Neural cell (in vitro differentiated cells): ENCODE results near the gene CGNL1. TPM values are rescaled to one million over a fixed set of nuclear protein-coding genes. Genes with fewer than 3 reads are reported as not detected.

Source experiments
- H2AFZ ChIP-seq: fragments of 200-600, 300-800 bp; sonication (generic), shearing (Covaris generic); 2 replicates; pipeline ENCODE4 v1.6.0; 2014; ENCODE audit warnings: low read depth, mild to moderate bottlenecking, antibody characterized with exemption, low read length, moderate library complexity
- H3F3A ChIP-seq: fragments of 200-600 bp; shearing (Covaris generic); 2 replicates; pipeline ENCODE4 v1.6.1; 2016; ENCODE audit warnings: mild to moderate bottlenecking, moderate library complexity, mixed read lengths, antibody characterized with exemption, low read length; ENCODE audit not compliant: insufficient read depth, poor library complexity, severe bottlenecking
- H3K27ac ChIP-seq: fragments of 200-600, 300-800 bp; sonication (generic), shearing (Covaris generic); 2 replicates; pipeline ENCODE4 v1.5.1; 2014; ENCODE audit warnings: mild to moderate bottlenecking, low read length, moderate library complexity
- H3K27me3 ChIP-seq: fragments of 300-800, 200-600 bp; sonication (generic), shearing (Covaris generic); 2 replicates; pipeline ENCODE4 v1.6.0; 2014; ENCODE audit warnings: mild to moderate bottlenecking, low read depth, low read length, moderate library complexity; ENCODE audit not compliant: insufficient read depth
- H3K36me3 ChIP-seq: fragments of 300-800, 200-600 bp; sonication (generic), shearing (Covaris generic); 2 replicates; pipeline ENCODE4 v1.5.1; 2014; ENCODE audit warnings: mild to moderate bottlenecking, antibody characterized with exemption, low read length, moderate library complexity; ENCODE audit not compliant: insufficient read depth
- H3K4me2 ChIP-seq: fragments of 300-800, 200-600 bp; sonication (generic), shearing (Covaris generic); 2 replicates; pipeline ENCODE4 v1.6.0; 2014; ENCODE audit warnings: mild to moderate bottlenecking, low read length
- H3K4me3 ChIP-seq: fragments of 300-800, 200-600 bp; sonication (generic), shearing (Covaris generic); 2 replicates; pipeline ENCODE4 v1.5.1; 2014; ENCODE audit warnings: mild to moderate bottlenecking, low read length, moderate library complexity
- H3K79me2 ChIP-seq: fragments of 200-600 bp; shearing (Covaris generic); replicated peaks from 2 replicates; pipeline ENCODE4 v1.6.0; 2014; ENCODE audit warnings: mild to moderate bottlenecking, low read length, moderate library complexity; ENCODE audit not compliant: insufficient read depth
- H3K9ac ChIP-seq: fragments of 300-800, 200-600 bp; sonication (generic), shearing (Covaris generic); 2 replicates; pipeline ENCODE4 v1.6.1; 2016; ENCODE audit warnings: mild to moderate bottlenecking, low read length, mixed read lengths
- H3K9me2 ChIP-seq: fragments of 200-600 bp; shearing (Covaris generic); 2 replicates; pipeline ENCODE4 v1.6.1; 2016; ENCODE audit warnings: mild to moderate bottlenecking, low read length, mixed read lengths; ENCODE audit not compliant: insufficient read depth
- H3K9me3 ChIP-seq: fragments of 200-600, 300-800 bp; sonication (generic), shearing (Covaris generic); 2 replicates; pipeline ENCODE4 v1.6.1; 2016; ENCODE audit warnings: mild to moderate bottlenecking, mixed run types, low read length, moderate library complexity, mixed read lengths
- H4K20me1 ChIP-seq: fragments of 200-600 bp; shearing (Covaris generic); 2 replicates; pipeline ENCODE4 v1.6.1; 2016; ENCODE audit warnings: mild to moderate bottlenecking, mixed run types; ENCODE audit not compliant: insufficient read depth
- EP300 ChIP-seq: fragments of 450-650 bp; conservative IDR thresholded peaks from 2 replicates; pipeline ENCODE4 v1.6.1; 2014; ENCODE audit warnings: antibody characterized with exemption, mild to moderate bottlenecking, moderate library complexity; ENCODE audit not compliant: poor library complexity, severe bottlenecking
- EZH2 ChIP-seq: fragments of 200-600, 300-800 bp; shearing (Covaris generic), sonication (generic); IDR thresholded peaks from 2 replicates; pipeline ENCODE4 v1.6.1; 2014; ENCODE audit warnings: antibody characterized with exemption, low read length, borderline replicate concordance, mild to moderate bottlenecking; ENCODE audit not compliant: insufficient read depth, poor library complexity, severe bottlenecking
- MXI1 ChIP-seq: fragments of 450-650 bp; conservative IDR thresholded peaks from 2 replicates; pipeline ENCODE4 v1.6.1; 2014; ENCODE audit warnings: antibody characterized with exemption, mild to moderate bottlenecking; ENCODE audit not compliant: poor library complexity, severe bottlenecking
- POLR2AphosphoS5 ChIP-seq: IDR thresholded peaks from 2 replicates; pipeline ENCODE4 v1.6.1; 2012
- RAD21 ChIP-seq: fragments of 450-650 bp; conservative IDR thresholded peaks from 2 replicates; pipeline ENCODE4 v1.6.1; 2014; ENCODE audit warnings: antibody characterized with exemption, mild to moderate bottlenecking, moderate library complexity
- SMC3 ChIP-seq: fragments of 450-650 bp; conservative IDR thresholded peaks from 2 replicates; pipeline ENCODE4 v1.6.1; 2014; ENCODE audit warnings: antibody characterized with exemption, mild to moderate bottlenecking, moderate library complexity; ENCODE audit not compliant: poor library complexity
- TAF1 ChIP-seq: IDR thresholded peaks from 2 replicates; pipeline ENCODE4 v1.6.1; 2012; ENCODE audit warnings: low read depth
- polyA plus RNA-seq: library from polyadenylated mRNA; depleted of rRNA; stranded (reverse); fragments of >200 nt; gene quantifications from 2 replicates; pipeline ENCODE4 v1.2.3, GENCODE V29; 2014
- TF ChIP-seq, protein P1 (sequence below): fragments of 450-650 bp; IDR thresholded peaks from 2 replicates; pipeline ENCODE4 v1.5.1; 2014; ENCODE audit warnings: antibody characterized with exemption, mild to moderate bottlenecking, moderate library complexity; ENCODE audit not compliant: poor library complexity, severe bottlenecking
- TF ChIP-seq, protein P2 (sequence below): IDR thresholded peaks from 2 replicates; pipeline ENCODE4 v1.6.1; 2012; ENCODE audit warnings: borderline replicate concordance

Gene CGNL1
- polyA plus RNA-seq, 1 donor from 2014 or later = 0.26 TPM

DNA sequence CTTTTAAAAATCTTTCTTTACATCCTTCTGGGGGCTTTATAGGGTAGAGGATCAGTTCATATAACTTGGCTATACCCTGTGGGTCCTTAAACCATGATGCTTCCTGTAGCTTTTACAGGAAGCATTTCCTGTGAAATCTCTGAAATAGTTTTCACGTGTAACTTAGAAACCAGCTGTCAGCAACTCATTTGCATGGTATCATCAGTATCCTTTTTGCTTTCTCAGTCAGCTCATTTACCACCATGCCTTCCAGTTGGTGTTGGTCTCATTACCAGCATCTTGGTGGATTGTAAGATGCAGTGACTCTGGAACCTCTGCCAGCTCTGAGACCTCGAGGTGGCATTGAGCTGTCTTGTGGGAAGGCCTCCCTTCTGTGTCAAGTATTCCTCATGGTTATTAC, 118.7 kb downstream of the CGNL1 start:
- no peaks in the 10 kb centered on the region for H3K79me2 ChIP-seq
- H3K36me3 ChIP-seq = no peaks in the 10 kb centered on the region
- H3K9ac ChIP-seq = no peak overlapping the region
- TF ChIP-seq SMC3 (no peak), RAD21 (no peak), EP300 (no peak), POLR2AphosphoS5 (no peak), EZH2 (no peak)
- TF ChIP-seq, protein P1, sequence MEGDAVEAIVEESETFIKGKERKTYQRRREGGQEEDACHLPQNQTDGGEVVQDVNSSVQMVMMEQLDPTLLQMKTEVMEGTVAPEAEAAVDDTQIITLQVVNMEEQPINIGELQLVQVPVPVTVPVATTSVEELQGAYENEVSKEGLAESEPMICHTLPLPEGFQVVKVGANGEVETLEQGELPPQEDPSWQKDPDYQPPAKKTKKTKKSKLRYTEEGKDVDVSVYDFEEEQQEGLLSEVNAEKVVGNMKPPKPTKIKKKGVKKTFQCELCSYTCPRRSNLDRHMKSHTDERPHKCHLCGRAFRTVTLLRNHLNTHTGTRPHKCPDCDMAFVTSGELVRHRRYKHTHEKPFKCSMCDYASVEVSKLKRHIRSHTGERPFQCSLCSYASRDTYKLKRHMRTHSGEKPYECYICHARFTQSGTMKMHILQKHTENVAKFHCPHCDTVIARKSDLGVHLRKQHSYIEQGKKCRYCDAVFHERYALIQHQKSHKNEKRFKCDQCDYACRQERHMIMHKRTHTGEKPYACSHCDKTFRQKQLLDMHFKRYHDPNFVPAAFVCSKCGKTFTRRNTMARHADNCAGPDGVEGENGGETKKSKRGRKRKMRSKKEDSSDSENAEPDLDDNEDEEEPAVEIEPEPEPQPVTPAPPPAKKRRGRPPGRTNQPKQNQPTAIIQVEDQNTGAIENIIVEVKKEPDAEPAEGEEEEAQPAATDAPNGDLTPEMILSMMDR = no peak
- TF ChIP-seq, protein P2, sequence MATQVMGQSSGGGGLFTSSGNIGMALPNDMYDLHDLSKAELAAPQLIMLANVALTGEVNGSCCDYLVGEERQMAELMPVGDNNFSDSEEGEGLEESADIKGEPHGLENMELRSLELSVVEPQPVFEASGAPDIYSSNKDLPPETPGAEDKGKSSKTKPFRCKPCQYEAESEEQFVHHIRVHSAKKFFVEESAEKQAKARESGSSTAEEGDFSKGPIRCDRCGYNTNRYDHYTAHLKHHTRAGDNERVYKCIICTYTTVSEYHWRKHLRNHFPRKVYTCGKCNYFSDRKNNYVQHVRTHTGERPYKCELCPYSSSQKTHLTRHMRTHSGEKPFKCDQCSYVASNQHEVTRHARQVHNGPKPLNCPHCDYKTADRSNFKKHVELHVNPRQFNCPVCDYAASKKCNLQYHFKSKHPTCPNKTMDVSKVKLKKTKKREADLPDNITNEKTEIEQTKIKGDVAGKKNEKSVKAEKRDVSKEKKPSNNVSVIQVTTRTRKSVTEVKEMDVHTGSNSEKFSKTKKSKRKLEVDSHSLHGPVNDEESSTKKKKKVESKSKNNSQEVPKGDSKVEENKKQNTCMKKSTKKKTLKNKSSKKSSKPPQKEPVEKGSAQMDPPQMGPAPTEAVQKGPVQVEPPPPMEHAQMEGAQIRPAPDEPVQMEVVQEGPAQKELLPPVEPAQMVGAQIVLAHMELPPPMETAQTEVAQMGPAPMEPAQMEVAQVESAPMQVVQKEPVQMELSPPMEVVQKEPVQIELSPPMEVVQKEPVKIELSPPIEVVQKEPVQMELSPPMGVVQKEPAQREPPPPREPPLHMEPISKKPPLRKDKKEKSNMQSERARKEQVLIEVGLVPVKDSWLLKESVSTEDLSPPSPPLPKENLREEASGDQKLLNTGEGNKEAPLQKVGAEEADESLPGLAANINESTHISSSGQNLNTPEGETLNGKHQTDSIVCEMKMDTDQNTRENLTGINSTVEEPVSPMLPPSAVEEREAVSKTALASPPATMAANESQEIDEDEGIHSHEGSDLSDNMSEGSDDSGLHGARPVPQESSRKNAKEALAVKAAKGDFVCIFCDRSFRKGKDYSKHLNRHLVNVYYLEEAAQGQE = no peak
- no peaks in the 10 kb centered on the region for H3K9me3 ChIP-seq
- H3K27ac ChIP-seq = no peak overlapping the region
- no peak overlapping the region for H2AFZ ChIP-seq
- no peak overlapping the region for H3K4me3 ChIP-seq
- H3K9me2 ChIP-seq = no peaks in the 10 kb centered on the region
- no peaks in the 10 kb centered on the region for H3F3A ChIP-seq
- no peaks in the 10 kb centered on the region for H3K27me3 ChIP-seq
- no peaks in the 10 kb centered on the region for H4K20me1 ChIP-seq
- H3K4me2 ChIP-seq = no peak overlapping the region

DNA sequence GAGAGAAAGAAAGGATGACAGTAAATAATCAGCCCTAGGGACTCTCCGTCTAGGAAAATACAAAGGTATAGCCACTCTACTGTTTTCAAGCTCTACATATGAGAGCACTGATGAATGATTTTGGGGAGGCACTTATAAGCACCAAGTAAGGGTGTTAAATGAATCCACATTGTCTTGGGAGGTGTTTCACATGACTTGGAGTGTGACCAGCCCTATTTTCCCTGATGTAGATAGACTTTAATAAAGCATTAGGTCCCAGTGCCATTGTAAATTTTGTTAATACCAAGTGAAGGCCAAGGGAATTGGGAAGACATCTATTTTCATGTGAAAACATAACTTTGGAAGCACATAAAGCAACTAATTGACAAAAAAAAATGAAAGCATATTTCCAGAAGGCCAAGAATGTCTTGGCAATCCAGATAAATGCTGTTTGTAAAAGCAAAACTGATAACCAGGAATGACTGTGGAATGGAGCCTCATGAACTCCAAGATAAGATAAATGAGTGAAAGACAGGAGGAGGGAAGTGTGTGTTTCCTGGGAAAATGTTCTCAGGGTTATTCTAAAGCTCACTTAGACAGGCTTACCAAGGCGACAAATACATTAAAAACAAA, 119.4 kb downstream of the CGNL1 start:
- H3F3A ChIP-seq = no peaks in the 10 kb centered on the region

More for the DNA sequence above, 119.4 kb downstream of the CGNL1 start:
- Histone ChIP-seq H3K27ac (no peak overlapping the region), H3K9me3 (no peaks in the 10 kb centered on the region), H3K9ac (no peak overlapping the region), H3K9me2 (no peaks in the 10 kb centered on the region), H3K79me2 (no peaks in the 10 kb centered on the region), H3K36me3 (no peaks in the 10 kb centered on the region), H4K20me1 (no peaks in the 10 kb centered on the region), H2AFZ (no peak overlapping the region), H3K4me2 (no peak overlapping the region), H3K4me3 (no peak overlapping the region), H3K27me3 (no peaks in the 10 kb centered on the region)
- TF ChIP-seq EZH2 = no peak
- TF ChIP-seq POLR2AphosphoS5 = no peak
- TF ChIP-seq EP300 = no peak
- no peak for TF ChIP-seq RAD21
- TF ChIP-seq SMC3 = no peak
- TF ChIP-seq, protein P2 = no peak
- no peak for TF ChIP-seq MXI1
- TF ChIP-seq, protein P1 = no peak
- TF ChIP-seq TAF1 = no peak
